Measurements from ENCODE around the gene DDX20. TPM values are rescaled to one million over a fixed set of nuclear protein-coding genes. Genes with fewer than 3 reads are reported as not detected.
"Not testable (repeated sequence)": the region's sequence is repeated elsewhere in the genome, so short reads cannot be mapped to it uniquely, and the experiment has no call there.

DDX20 gene
- total RNA-seq, 1 donor from 2014 or later: 24.7 TPM

GRCh38 chr1:111798580-111798979 is 42.9 kb downstream of the DDX20 start:
- no peak for DNase-seq (ENCODE audit: low read depth)
- no peak for TF ChIP-seq CTCF (IDR thresholded peaks at IDR 0.05; ENCODE audit: insufficient read depth, low read length, poor library complexity, severe bottlenecking)
- Histone ChIP-seq H3K27me3 (ENCODE audit: control insufficient read depth, insufficient read depth, low read length) (no peaks in the 10 kb centered on the region), H3K4me3 (ENCODE audit: low read depth, low read length) (no peak overlapping the region), H3K36me3 (ENCODE audit: control insufficient read depth, insufficient read depth, low read length) (no peaks in the 10 kb centered on the region)

- not testable (repeated sequence) for H3K27me3 ChIP-seq (ENCODE audit: control insufficient read depth, insufficient read depth, low read length)
Observed at GRCh38 chr1:111799722-111800121, 44.0 kb downstream of the DDX20 start.

GRCh38 chr1:111801071-111801850 is 45.6 kb downstream of the DDX20 start:
- H3K27me3 ChIP-seq (ENCODE audit: control insufficient read depth, insufficient read depth, low read length): no peaks in the 10 kb centered on the region
- H3K4me3 ChIP-seq (ENCODE audit: low read depth, low read length): no peak overlapping the region
- DNase-seq (ENCODE audit: low read depth): no peak
- no peak for TF ChIP-seq CTCF (IDR thresholded peaks at IDR 0.05; ENCODE audit: insufficient read depth, low read length, poor library complexity, severe bottlenecking)
- H3K36me3 ChIP-seq (ENCODE audit: control insufficient read depth, insufficient read depth, low read length): no peaks in the 10 kb centered on the region

More at GRCh38 chr1:111799722-111800121, 44.0 kb downstream of the DDX20 start:
- not testable (repeated sequence) for H3K4me3 ChIP-seq (ENCODE audit: low read depth, low read length); H3K36me3 ChIP-seq (ENCODE audit: control insufficient read depth, insufficient read depth, low read length); DNase-seq (ENCODE audit: low read depth)

GRCh38 chr1:111802110-111802509 is 46.4 kb downstream of the DDX20 start:
- TF ChIP-seq CTCF (IDR thresholded peaks at IDR 0.05; ENCODE audit: insufficient read depth, low read length, poor library complexity, severe bottlenecking): no peak
- DNase-seq (ENCODE audit: low read depth): no peak
- Histone ChIP-seq H3K4me3 (ENCODE audit: low read depth, low read length) (no peak overlapping the region), H3K27me3 (ENCODE audit: control insufficient read depth, insufficient read depth, low read length) (no peaks in the 10 kb centered on the region), H3K36me3 (ENCODE audit: control insufficient read depth, insufficient read depth, low read length) (no peaks in the 10 kb centered on the region)

- no peak for TF ChIP-seq CTCF (IDR thresholded peaks at IDR 0.05; ENCODE audit: insufficient read depth, low read length, poor library complexity, severe bottlenecking)
- Histone ChIP-seq H3K4me3 (ENCODE audit: low read depth, low read length) (no peak overlapping the region), H3K27me3 (ENCODE audit: control insufficient read depth, insufficient read depth, low read length) (no peaks in the 10 kb centered on the region), H3K36me3 (ENCODE audit: control insufficient read depth, insufficient read depth, low read length) (no peaks in the 10 kb centered on the region)
- DNase-seq (ENCODE audit: low read depth): no peak
Observed at GRCh38 chr1:111802984-111803383, 47.3 kb downstream of the DDX20 start.

GRCh38 chr1:111803951-111804350 is 48.2 kb downstream of the DDX20 start:
- no peaks in the 10 kb centered on the region for H3K36me3 ChIP-seq (ENCODE audit: control insufficient read depth, insufficient read depth, low read length)
- H3K27me3 ChIP-seq (ENCODE audit: control insufficient read depth, insufficient read depth, low read length): no peaks in the 10 kb centered on the region

More at GRCh38 chr1:111803951-111804350, 48.2 kb downstream of the DDX20 start:
- TF ChIP-seq CTCF (IDR thresholded peaks at IDR 0.05; ENCODE audit: insufficient read depth, low read length, poor library complexity, severe bottlenecking): no peak
- no peak overlapping the region for H3K4me3 ChIP-seq (ENCODE audit: low read depth, low read length)
- DNase-seq (ENCODE audit: low read depth): no peak

Measured in kidney epithelial cell (primary cell).